ENCODE results near the gene MN1.

DNA sequence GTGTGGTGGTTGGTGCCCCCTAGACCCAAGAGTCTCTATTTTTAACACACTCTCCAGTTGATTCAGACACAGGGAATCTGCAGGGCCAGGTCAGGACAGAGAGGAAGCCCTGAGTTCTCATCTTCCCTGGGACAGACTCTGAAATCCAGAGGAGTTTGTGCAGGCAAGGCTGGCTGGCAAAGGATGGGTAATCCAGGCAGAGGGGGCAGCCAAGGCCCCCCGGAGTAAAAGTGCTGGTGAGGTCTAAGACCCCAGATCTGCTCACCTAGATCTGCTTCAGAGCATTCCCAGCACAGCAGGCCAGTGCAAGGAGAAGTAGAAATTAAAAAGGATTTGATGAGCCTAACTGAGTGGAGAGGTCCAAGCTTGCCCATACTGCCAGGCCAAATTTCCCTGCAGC, 40.6 kb upstream of the MN1 start:
- TF ChIP-seq, protein P1, sequence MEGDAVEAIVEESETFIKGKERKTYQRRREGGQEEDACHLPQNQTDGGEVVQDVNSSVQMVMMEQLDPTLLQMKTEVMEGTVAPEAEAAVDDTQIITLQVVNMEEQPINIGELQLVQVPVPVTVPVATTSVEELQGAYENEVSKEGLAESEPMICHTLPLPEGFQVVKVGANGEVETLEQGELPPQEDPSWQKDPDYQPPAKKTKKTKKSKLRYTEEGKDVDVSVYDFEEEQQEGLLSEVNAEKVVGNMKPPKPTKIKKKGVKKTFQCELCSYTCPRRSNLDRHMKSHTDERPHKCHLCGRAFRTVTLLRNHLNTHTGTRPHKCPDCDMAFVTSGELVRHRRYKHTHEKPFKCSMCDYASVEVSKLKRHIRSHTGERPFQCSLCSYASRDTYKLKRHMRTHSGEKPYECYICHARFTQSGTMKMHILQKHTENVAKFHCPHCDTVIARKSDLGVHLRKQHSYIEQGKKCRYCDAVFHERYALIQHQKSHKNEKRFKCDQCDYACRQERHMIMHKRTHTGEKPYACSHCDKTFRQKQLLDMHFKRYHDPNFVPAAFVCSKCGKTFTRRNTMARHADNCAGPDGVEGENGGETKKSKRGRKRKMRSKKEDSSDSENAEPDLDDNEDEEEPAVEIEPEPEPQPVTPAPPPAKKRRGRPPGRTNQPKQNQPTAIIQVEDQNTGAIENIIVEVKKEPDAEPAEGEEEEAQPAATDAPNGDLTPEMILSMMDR (IDR thresholded peaks at IDR 0.05), result no peak
- no peak for TF ChIP-seq POLR2A (IDR thresholded peaks at IDR 0.05)
